IMR-90 (cell line): ENCODE results near the gene ZEB2. TPM values are rescaled to one million over a fixed set of nuclear protein-coding genes. Genes with fewer than 3 reads are reported as not detected.

Source experiments
- ATAC-seq: fragments of 200-7000 bp; cut with Tn5 transposase; 2 replicates; pipeline ENCODE4 v1.9.1; 2020; ENCODE audit warnings: low read depth, mild to moderate bottlenecking, moderate library complexity
- BruUV-seq: library from RNA; stranded (reverse); fragments of 400-500 nt; replicated peaks from 2 replicates; lab custom pipeline; 2021; lab: Mats Ljungman, UMichigan
- CTCF ChIA-PET: fragments of 300-600 bp; formaldehyde crosslinking; extraction: SDS; loops from one replicate; lab custom pipeline; 2021; ENCODE audit warnings: antibody characterized with exemption; lab: Yijun Ruan, JAX
- POLR2A ChIA-PET: fragments of 300-600 bp; sonication (Branson Sonifier 250); formaldehyde crosslinking; loops from one replicate; lab custom pipeline; 2022; ENCODE audit warnings: antibody characterized with exemption; ENCODE audit not compliant: unreplicated experiment; lab: Charles Lee
- DNase-seq: peaks from one replicate; pipeline ENCODE4 v3.0.0; 2013
- H2AFZ ChIP-seq: replicated peaks from 2 replicates; pipeline ENCODE3; 2013; ENCODE audit warnings: low read length, mild to moderate bottlenecking; ENCODE audit not compliant: poor library complexity
- H2AK5ac ChIP-seq: 2 replicates; pipeline ENCODE4 v1.6.1; 2013; ENCODE audit warnings: low read depth, low read length, inconsistent platforms
- H2AK9ac ChIP-seq: replicated peaks from 2 replicates; pipeline ENCODE3; 2013; ENCODE audit warnings: mild to moderate bottlenecking, low read depth, low read length, moderate library complexity; ENCODE audit not compliant: poor library complexity
- H2BK120ac ChIP-seq: 2 replicates; pipeline ENCODE4 v1.6.1; 2013; ENCODE audit warnings: low read depth, low read length, inconsistent platforms
- H2BK15ac ChIP-seq: 3 replicates; pipeline ENCODE4 v1.6.1; 2013; ENCODE audit warnings: low read depth, low read length, inconsistent platforms
- H2BK20ac ChIP-seq: 2 replicates; pipeline ENCODE4 v1.6.1; 2013; ENCODE audit warnings: low read depth, mild to moderate bottlenecking, inconsistent platforms, low read length, moderate library complexity
- H2BK5ac ChIP-seq: 2 replicates; pipeline ENCODE4 v1.6.1; 2013; ENCODE audit warnings: mild to moderate bottlenecking, low read depth, low read length, inconsistent platforms; ENCODE audit not compliant: poor library complexity, severe bottlenecking
- H3K14ac ChIP-seq: replicated peaks from 2 replicates; pipeline ENCODE4 v1.6.1; 2013; ENCODE audit warnings: low read depth, low read length, inconsistent platforms
- H3K18ac ChIP-seq: 2 replicates; pipeline ENCODE4 v1.6.1; 2013; ENCODE audit warnings: low read depth, low read length, control low read depth
- H3K23ac ChIP-seq: 2 replicates; pipeline ENCODE4 v1.6.1; 2013; ENCODE audit warnings: low read depth, low read length, inconsistent platforms
- H3K27ac ChIP-seq: 2 replicates; pipeline ENCODE4 v1.5.1; 2013; ENCODE audit warnings: mild to moderate bottlenecking, control low read depth, low read length; ENCODE audit not compliant: insufficient read depth
- H3K27me3 ChIP-seq: 2 replicates; pipeline ENCODE4 v1.6.1; 2013; ENCODE audit warnings: low read length; ENCODE audit not compliant: control insufficient read depth, insufficient read depth
- H3K36me3 ChIP-seq: 2 replicates; pipeline ENCODE4 v1.6.1; 2013; ENCODE audit warnings: low read length, mixed read lengths; ENCODE audit not compliant: control insufficient read depth, insufficient read depth
- H3K4ac ChIP-seq: 2 replicates; pipeline ENCODE4 v1.6.1; 2013; ENCODE audit warnings: low read depth, low read length, inconsistent platforms
- H3K4me1 ChIP-seq: 2 replicates; pipeline ENCODE4 v1.6.1; 2013; ENCODE audit warnings: low read length, mixed read lengths; ENCODE audit not compliant: control insufficient read depth, insufficient read depth
- H3K4me2 ChIP-seq: 2 replicates; pipeline ENCODE4 v1.6.1; 2013; ENCODE audit warnings: low read depth, mild to moderate bottlenecking, control low read depth, low read length, moderate library complexity
- H3K4me3 ChIP-seq: 2 replicates; pipeline ENCODE4 v1.5.1; 2013; ENCODE audit warnings: low read depth, mild to moderate bottlenecking, control low read depth, low read length, moderate library complexity; ENCODE audit not compliant: insufficient read depth
- H3K56ac ChIP-seq: 2 replicates; pipeline ENCODE4 v1.6.1; 2013; ENCODE audit warnings: low read length, inconsistent platforms; ENCODE audit not compliant: insufficient read depth; ENCODE audit errors: extremely low read depth
- H3K79me1 ChIP-seq, 2 experiments: 2 replicates each; pipeline ENCODE4 v1.6.1; 2013; ENCODE audit warnings: low read length in 2 of 2, inconsistent platforms in 1 of 2, low read depth in 1 of 2
- H3K9ac ChIP-seq: 2 replicates; pipeline ENCODE4 v1.6.1; 2013; ENCODE audit warnings: low read depth, low read length, control low read depth
- H3K9me1 ChIP-seq: 2 replicates; pipeline ENCODE4 v1.6.1; 2013; ENCODE audit warnings: low read length, inconsistent platforms; ENCODE audit not compliant: insufficient read depth
- H3K9me3 ChIP-seq: 2 replicates; pipeline ENCODE4 v1.6.1; 2013; ENCODE audit warnings: low read length; ENCODE audit not compliant: control insufficient read depth, insufficient read depth
- H4K20me1 ChIP-seq: 2 replicates; pipeline ENCODE4 v1.6.1; 2013; ENCODE audit warnings: low read length, inconsistent platforms; ENCODE audit not compliant: insufficient read depth
- H4K5ac ChIP-seq: 2 replicates; pipeline ENCODE4 v1.6.1; 2013; ENCODE audit warnings: mild to moderate bottlenecking, low read depth, low read length, control low read depth
- H4K8ac ChIP-seq, 2 experiments: 2 replicates each; pipeline ENCODE4 v1.6.1; 2013; ENCODE audit warnings: low read depth in 2 of 2, low read length in 2 of 2, control low read depth in 1 of 2, inconsistent platforms in 1 of 2
- H4K91ac ChIP-seq: 2 replicates; pipeline ENCODE4 v1.6.1; 2013; ENCODE audit warnings: low read depth, low read length, inconsistent platforms; ENCODE audit not compliant: insufficient read depth
- MAFK ChIP-seq: IDR thresholded peaks from 2 replicates; pipeline ENCODE4 v1.6.1; 2012; ENCODE audit warnings: low read depth, low read length, improper control_type of control experiment
- MAZ ChIP-seq: IDR thresholded peaks from 2 replicates; pipeline ENCODE4 v1.6.1; 2012; ENCODE audit warnings: low read depth, mild to moderate bottlenecking, low read length, improper control_type of control experiment, moderate library complexity, borderline replicate concordance
- RFX5 ChIP-seq: IDR thresholded peaks from 2 replicates; pipeline ENCODE4 v1.8.0; 2012; ENCODE audit warnings: low read depth, mild to moderate bottlenecking, low read length, moderate library complexity
- WGBS, 2 experiments: methylation state at CpG; one replicate each; pipeline versions ENCODE4 v1.1.5 to v1.1.7; 2013; ENCODE audit warnings: missing lambda C conversion rate in 2 of 2; ENCODE audit not compliant: insufficient read length in 1 of 2; ENCODE audit errors: extremely low coverage in 2 of 2; 5-methylcytosine and 5-hydroxymethylcytosine counted together
- dilution Hi-C: fragments of 300-500 bp; cut with HindIII; formaldehyde crosslinking; loops from one replicate; pipeline ENCODE4 v1.14.3; 2018; ENCODE audit warnings: low sequenced_read_pairs; ENCODE audit not compliant: unreplicated experiment
- in situ Hi-C: fragments of 300-500 bp; cut with MboI; formaldehyde crosslinking; loops from 3 replicates; pipeline ENCODE4 v1.14.3; 2019; ENCODE audit warnings: low sequenced_read_pairs, inconsistent platforms, mixed read lengths
- intact Hi-C: fragments of 100-400 bp; cut with micrococcal nuclease; formaldehyde crosslinking; loops from 2 replicates; pipeline ENCODE4 v1.10.0; 2022
- polyA plus RNA-seq, 3 experiments: library from polyadenylated mRNA; depleted of rRNA; stranded (reverse); fragments of >200 nt; gene quantifications; 2 replicates each; pipeline ENCODE4 v1.2.3, GENCODE V29; 2012; ENCODE audit warnings: low replicate concordance in 1 of 3
- total RNA-seq: library from RNA; depleted of rRNA; stranded (reverse); fragments of >200 nt; gene quantifications from 2 replicates; pipeline ENCODE4 v1.2.3, GENCODE V29; 2012
- TF ChIP-seq, protein P1 (sequence below): fragments of 150-350 bp; IDR thresholded peaks from 2 replicates; pipeline ENCODE4 v1.6.1; 2017; ENCODE audit warnings: mild to moderate bottlenecking, antibody characterized with exemption, low read length, low read depth
- TF ChIP-seq, protein P2 (sequence below): conservative IDR thresholded peaks from 2 replicates; pipeline ENCODE4 v1.5.1; 2012; ENCODE audit warnings: mild to moderate bottlenecking, low read depth, low read length, improper control_type of control experiment

ZEB2 gene
- total and polyA plus RNA-seq, 2 of the 4 experiments (the other 2 are of a cell fraction), result 22.4 to 50.9 TPM

DNA sequence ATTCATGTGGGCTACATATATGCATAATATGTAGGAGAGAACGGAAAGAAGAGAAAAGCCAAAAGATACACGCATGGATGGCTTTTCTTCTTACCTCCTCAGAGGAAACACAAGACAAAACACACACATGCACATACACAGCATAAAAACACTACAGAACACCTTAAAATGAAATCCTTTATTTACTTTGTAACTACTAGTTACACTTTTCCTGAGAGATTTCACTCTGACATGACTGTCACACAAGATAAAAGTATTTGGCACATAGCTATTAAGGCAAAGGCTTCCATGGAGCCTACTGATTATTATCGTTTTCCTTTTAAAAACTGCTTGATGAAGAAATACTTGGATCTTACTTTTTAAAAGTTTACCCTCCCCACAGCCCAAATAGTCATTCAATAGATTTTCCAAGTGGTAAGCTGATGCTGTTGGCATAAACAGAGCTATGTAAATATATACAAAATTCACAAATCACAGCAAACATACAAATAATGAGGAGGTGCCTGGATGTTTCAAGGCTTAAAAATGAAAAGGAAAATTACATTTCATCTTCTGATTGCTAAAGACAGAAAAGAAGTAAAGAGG, 8.6 kb downstream of the ZEB2 start (continued):
- TF ChIP-seq, protein P1, sequence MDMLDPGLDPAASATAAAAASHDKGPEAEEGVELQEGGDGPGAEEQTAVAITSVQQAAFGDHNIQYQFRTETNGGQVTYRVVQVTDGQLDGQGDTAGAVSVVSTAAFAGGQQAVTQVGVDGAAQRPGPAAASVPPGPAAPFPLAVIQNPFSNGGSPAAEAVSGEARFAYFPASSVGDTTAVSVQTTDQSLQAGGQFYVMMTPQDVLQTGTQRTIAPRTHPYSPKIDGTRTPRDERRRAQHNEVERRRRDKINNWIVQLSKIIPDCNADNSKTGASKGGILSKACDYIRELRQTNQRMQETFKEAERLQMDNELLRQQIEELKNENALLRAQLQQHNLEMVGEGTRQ, result no peak

DNA sequence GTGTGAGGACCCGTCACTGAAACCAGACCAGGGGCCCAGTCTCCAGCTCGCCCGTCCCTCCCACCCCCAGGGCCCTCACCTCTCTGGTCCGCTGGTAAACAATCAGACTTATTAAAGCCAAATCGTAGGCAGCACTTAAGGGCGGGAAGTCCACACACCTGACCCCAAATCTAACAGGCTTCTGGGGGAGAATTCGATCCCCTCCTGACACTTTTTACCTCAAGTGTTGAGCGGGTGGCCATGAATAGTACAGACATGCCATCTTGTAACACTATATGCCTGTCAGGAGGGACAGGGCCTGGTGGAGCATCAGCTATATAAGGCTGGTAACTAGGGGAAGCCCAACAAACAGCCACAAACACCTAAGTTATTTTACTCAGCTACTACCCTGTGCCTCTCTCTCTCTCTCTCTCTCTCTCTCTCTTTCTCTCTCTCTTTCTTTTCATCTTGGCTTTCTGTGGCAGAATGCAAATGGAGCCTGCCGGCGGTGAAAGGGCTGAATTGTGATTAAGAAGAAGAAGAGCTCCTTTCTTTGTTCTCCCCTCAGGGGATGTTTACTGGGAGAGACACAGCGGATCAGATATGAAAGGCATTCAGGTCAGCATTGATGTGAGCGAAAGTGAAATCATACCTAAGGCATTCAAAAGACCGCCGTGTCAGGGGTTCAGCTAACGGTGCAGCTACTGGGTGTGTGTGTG, 9.5 kb downstream of the ZEB2 start:
- Histone ChIP-seq H3K4me1 (peaks cover 32% of the 10 kb centered on the region), H3K9me3 (no peaks in the 10 kb centered on the region), H3K18ac (peak overlapping the region; percentile 40), H4K5ac (peak overlapping the region; percentile 16), H3K4ac (peak overlapping the region; percentile 50), H2BK20ac (peak overlapping the region; percentile 30; the same call in 1 of the 2 replicates), H3K9ac (peak overlapping the region; percentile 64), H4K20me1 (peaks cover 21% of the 10 kb centered on the region; the same call in 1 of the 2 replicates), H3K4me2 (peak overlapping the region; percentile 84), H2AK9ac (peak overlapping the region; percentile 35), H2AK5ac (peak overlapping the region; percentile 85), H3K23ac (peak overlapping the region; percentile 44), H2BK15ac (0 out of 3 replicates have a peak overlapping the region, but pooled peaks have one; percentile 33), H4K8ac (peak overlapping the region; percentile 5 to 52; a peak in 2 of 4 replicates), H2AFZ (no peak overlapping the region), H3K14ac (peak overlapping the region; percentile 3), H3K9me1 (no peaks in the 10 kb centered on the region; the same call in 1 of the 2 replicates), H2BK120ac (peak overlapping the region; percentile 23), H3K27me3 (no peaks in the 10 kb centered on the region), H3K27ac (peak overlapping the region; percentile 60; the same call in 1 of the 2 replicates), H3K36me3 (no peaks in the 10 kb centered on the region; the same call in 1 of the 2 replicates), H3K79me1 (peaks cover 21 to 71% of the 10 kb centered on the region in 2 experiments), H2BK5ac (peak overlapping the region; percentile 4), H3K4me3 (peak overlapping the region; percentile 9; the same call in 1 of the 2 replicates), H4K91ac (peak overlapping the region; percentile 41), H3K56ac (peak overlapping the region; percentile 5)
- dilution Hi-C loops, result no loop called here
- in situ Hi-C loops, result loop anchor here (10.0 to 25.0 kb wide), 3 partner anchors 176 to 1802 kb away; a partner anchor contains a TSS
- intact Hi-C loops, result loop anchor here (2.0 to 10.0 kb wide), 8 partner anchors 108 to 706 kb away; a partner anchor contains a TSS
- BruUV-seq, result no TSS peak
- ATAC-seq (peak; percentile 27), DNase-seq (peak; percentile 89)
- no CpG with 5 or more reads among the region's 15 CpGs for WGBS, 2 experiments
- ChIA-PET CTCF (interaction anchor here (0.6 kb wide), 1 partner anchor 30 kb away, joined by 3 read pairs; no protein-coding TSS in a partner anchor), POLR2A (interaction anchor here (0.6 kb wide), 2 partner anchors 27 to 96 kb away, joined by 4 to 7 read pairs; no protein-coding TSS in a partner anchor)
- TF ChIP-seq, protein P1, result no peak
- TF ChIP-seq RFX5, result peak; percentile 78
- TF ChIP-seq, protein P2, sequence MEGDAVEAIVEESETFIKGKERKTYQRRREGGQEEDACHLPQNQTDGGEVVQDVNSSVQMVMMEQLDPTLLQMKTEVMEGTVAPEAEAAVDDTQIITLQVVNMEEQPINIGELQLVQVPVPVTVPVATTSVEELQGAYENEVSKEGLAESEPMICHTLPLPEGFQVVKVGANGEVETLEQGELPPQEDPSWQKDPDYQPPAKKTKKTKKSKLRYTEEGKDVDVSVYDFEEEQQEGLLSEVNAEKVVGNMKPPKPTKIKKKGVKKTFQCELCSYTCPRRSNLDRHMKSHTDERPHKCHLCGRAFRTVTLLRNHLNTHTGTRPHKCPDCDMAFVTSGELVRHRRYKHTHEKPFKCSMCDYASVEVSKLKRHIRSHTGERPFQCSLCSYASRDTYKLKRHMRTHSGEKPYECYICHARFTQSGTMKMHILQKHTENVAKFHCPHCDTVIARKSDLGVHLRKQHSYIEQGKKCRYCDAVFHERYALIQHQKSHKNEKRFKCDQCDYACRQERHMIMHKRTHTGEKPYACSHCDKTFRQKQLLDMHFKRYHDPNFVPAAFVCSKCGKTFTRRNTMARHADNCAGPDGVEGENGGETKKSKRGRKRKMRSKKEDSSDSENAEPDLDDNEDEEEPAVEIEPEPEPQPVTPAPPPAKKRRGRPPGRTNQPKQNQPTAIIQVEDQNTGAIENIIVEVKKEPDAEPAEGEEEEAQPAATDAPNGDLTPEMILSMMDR, result no peak
- peak; percentile 40; the same call in 1 of the 2 replicates for TF ChIP-seq MAFK
- TF ChIP-seq MAZ, result no peak
